ENCODE measurements around the gene GRK7.

GRCh38 chr3:141810161-141810560, 47.0 kb downstream of the GRK7 start:
- TF ChIP-seq POLR2A (IDR thresholded peaks at IDR 0.05): no peak
- TF ChIP-seq, protein P1, sequence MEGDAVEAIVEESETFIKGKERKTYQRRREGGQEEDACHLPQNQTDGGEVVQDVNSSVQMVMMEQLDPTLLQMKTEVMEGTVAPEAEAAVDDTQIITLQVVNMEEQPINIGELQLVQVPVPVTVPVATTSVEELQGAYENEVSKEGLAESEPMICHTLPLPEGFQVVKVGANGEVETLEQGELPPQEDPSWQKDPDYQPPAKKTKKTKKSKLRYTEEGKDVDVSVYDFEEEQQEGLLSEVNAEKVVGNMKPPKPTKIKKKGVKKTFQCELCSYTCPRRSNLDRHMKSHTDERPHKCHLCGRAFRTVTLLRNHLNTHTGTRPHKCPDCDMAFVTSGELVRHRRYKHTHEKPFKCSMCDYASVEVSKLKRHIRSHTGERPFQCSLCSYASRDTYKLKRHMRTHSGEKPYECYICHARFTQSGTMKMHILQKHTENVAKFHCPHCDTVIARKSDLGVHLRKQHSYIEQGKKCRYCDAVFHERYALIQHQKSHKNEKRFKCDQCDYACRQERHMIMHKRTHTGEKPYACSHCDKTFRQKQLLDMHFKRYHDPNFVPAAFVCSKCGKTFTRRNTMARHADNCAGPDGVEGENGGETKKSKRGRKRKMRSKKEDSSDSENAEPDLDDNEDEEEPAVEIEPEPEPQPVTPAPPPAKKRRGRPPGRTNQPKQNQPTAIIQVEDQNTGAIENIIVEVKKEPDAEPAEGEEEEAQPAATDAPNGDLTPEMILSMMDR (IDR thresholded peaks at IDR 0.05): no peak
